ENCODE measurements around the gene ZNF541.

GRCh38 chr19:47607564-47608073 is 34.7 kb upstream of the ZNF541 start:
- TF ChIP-seq POLR2A (IDR thresholded peaks at IDR 0.05) (no peak), POLR2AphosphoS5 (IDR thresholded peaks at IDR 0.05) (no peak)

All from prostate gland (tissue), 1 donor.